GM23338 (cell line): ENCODE measurements around the gene RNF217.
A peak's percentile ranks its signal among the peaks of the same experiment; 100 is the strongest.

Experiments used
- CREB1 ChIP-seq: fragments of 250-450 bp; sonication (Bioruptor Pico); IDR thresholded peaks from 2 replicates; pipeline ENCODE4 v1.5.0; 2020; ENCODE audit warnings: low read depth, mild to moderate bottlenecking, moderate library complexity
- EZH2 ChIP-seq: fragments of 200-600 bp; sonication (generic); IDR thresholded peaks from one replicate; pipeline ENCODE4 v1.8.0; 2017; ENCODE audit warnings: antibody characterized with exemption, mild to moderate bottlenecking, low read depth; ENCODE audit not compliant: unreplicated experiment
- EZH2phosphoT487 ChIP-seq: fragments of 200-600 bp; sonication (generic); IDR thresholded peaks from one replicate; pipeline ENCODE4 v1.8.1; 2018; ENCODE audit warnings: antibody characterized with exemption; ENCODE audit not compliant: unreplicated experiment
- JUNB ChIP-seq: IDR thresholded peaks from one replicate; pipeline ENCODE4 v1.6.1; 2016; ENCODE audit warnings: antibody characterized with exemption; ENCODE audit not compliant: unreplicated experiment
- NANOG ChIP-seq: IDR thresholded peaks from 2 replicates; pipeline ENCODE4 v1.6.1; 2016; ENCODE audit warnings: antibody characterized with exemption, borderline replicate concordance
- POLR2AphosphoS5 ChIP-seq: IDR thresholded peaks from 2 replicates; pipeline ENCODE4 v1.6.1; 2016; ENCODE audit warnings: antibody characterized with exemption, low read depth
- STAT1 ChIP-seq: IDR thresholded peaks from one replicate; pipeline ENCODE4 v1.6.1; 2016; ENCODE audit warnings: antibody characterized with exemption; ENCODE audit not compliant: unreplicated experiment
- ZNF114 ChIP-seq: fragments of 250-450 bp; sonication (Bioruptor Pico); IDR thresholded peaks from 2 replicates; pipeline ENCODE4 v1.5.0; 2020; ENCODE audit warnings: mild to moderate bottlenecking, moderate library complexity
- ZNF331 ChIP-seq: fragments of 250-450 bp; sonication (Bioruptor Pico); IDR thresholded peaks from 2 replicates; pipeline ENCODE4 v1.5.0; 2020; ENCODE audit warnings: low read depth, mild to moderate bottlenecking, moderate library complexity
- TF ChIP-seq, protein P1 (sequence below), 2 experiments: fragments of 200-600 bp in 1 of 2; sonication (generic) in 1 of 2; conservative IDR thresholded peaks; 2 replicates each; pipeline versions ENCODE4 v1.5.1 to v1.6.1; 2016 to 2017; ENCODE audit warnings: antibody characterized with exemption in 2 of 2, low read depth in 2 of 2, mild to moderate bottlenecking in 2 of 2, moderate library complexity in 1 of 2
- TF ChIP-seq, protein P2 (sequence below): IDR thresholded peaks from one replicate; pipeline ENCODE4 v1.6.1; 2018; ENCODE audit warnings: antibody characterized with exemption; ENCODE audit not compliant: unreplicated experiment
- TF ChIP-seq, protein P3 (sequence below): IDR thresholded peaks from 2 replicates; pipeline ENCODE4 v1.6.1; 2016; ENCODE audit warnings: antibody characterized with exemption

DNA sequence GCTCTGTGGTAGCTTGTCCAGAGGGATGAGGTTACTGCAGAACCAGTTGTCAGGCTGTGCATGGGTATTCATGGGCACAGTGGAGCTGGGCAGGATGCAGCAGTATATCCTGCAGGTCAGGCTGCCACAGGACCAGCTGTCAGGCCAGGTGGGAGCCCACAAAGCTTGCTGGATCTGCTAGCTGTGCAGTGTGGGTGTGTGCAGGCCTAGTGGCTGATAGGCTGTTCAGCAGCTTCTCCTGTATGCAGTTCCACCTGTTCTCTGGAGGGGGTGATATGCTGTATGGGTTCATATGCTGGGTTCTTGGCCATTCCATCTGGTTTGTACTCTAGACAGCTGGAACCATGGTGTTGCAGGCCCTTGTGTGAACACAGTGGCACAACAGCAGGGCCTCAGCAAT is 150.7 kb downstream of the RNF217 start:
- TF ChIP-seq, protein P1, sequence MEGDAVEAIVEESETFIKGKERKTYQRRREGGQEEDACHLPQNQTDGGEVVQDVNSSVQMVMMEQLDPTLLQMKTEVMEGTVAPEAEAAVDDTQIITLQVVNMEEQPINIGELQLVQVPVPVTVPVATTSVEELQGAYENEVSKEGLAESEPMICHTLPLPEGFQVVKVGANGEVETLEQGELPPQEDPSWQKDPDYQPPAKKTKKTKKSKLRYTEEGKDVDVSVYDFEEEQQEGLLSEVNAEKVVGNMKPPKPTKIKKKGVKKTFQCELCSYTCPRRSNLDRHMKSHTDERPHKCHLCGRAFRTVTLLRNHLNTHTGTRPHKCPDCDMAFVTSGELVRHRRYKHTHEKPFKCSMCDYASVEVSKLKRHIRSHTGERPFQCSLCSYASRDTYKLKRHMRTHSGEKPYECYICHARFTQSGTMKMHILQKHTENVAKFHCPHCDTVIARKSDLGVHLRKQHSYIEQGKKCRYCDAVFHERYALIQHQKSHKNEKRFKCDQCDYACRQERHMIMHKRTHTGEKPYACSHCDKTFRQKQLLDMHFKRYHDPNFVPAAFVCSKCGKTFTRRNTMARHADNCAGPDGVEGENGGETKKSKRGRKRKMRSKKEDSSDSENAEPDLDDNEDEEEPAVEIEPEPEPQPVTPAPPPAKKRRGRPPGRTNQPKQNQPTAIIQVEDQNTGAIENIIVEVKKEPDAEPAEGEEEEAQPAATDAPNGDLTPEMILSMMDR (conservative IDR thresholded peaks at IDR 0.05; ENCODE audit: low read depth in 2 of 2): 0 out of 4 replicates have a peak, but pooled peaks have one; percentile 9 to 22
- TF ChIP-seq CREB1 (CRISPR knock-in tag): no peak
- TF ChIP-seq EZH2phosphoT487: no peak
- no peak for TF ChIP-seq EZH2
- TF ChIP-seq, protein P2, sequence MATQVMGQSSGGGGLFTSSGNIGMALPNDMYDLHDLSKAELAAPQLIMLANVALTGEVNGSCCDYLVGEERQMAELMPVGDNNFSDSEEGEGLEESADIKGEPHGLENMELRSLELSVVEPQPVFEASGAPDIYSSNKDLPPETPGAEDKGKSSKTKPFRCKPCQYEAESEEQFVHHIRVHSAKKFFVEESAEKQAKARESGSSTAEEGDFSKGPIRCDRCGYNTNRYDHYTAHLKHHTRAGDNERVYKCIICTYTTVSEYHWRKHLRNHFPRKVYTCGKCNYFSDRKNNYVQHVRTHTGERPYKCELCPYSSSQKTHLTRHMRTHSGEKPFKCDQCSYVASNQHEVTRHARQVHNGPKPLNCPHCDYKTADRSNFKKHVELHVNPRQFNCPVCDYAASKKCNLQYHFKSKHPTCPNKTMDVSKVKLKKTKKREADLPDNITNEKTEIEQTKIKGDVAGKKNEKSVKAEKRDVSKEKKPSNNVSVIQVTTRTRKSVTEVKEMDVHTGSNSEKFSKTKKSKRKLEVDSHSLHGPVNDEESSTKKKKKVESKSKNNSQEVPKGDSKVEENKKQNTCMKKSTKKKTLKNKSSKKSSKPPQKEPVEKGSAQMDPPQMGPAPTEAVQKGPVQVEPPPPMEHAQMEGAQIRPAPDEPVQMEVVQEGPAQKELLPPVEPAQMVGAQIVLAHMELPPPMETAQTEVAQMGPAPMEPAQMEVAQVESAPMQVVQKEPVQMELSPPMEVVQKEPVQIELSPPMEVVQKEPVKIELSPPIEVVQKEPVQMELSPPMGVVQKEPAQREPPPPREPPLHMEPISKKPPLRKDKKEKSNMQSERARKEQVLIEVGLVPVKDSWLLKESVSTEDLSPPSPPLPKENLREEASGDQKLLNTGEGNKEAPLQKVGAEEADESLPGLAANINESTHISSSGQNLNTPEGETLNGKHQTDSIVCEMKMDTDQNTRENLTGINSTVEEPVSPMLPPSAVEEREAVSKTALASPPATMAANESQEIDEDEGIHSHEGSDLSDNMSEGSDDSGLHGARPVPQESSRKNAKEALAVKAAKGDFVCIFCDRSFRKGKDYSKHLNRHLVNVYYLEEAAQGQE: no peak
- no peak for TF ChIP-seq ZNF114 (CRISPR knock-in tag)
- no peak for TF ChIP-seq STAT1
- TF ChIP-seq JUNB: no peak
- TF ChIP-seq POLR2AphosphoS5: no peak
- no peak for TF ChIP-seq ZNF331 (CRISPR knock-in tag)
- no peak for TF ChIP-seq NANOG
- TF ChIP-seq, protein P3, sequence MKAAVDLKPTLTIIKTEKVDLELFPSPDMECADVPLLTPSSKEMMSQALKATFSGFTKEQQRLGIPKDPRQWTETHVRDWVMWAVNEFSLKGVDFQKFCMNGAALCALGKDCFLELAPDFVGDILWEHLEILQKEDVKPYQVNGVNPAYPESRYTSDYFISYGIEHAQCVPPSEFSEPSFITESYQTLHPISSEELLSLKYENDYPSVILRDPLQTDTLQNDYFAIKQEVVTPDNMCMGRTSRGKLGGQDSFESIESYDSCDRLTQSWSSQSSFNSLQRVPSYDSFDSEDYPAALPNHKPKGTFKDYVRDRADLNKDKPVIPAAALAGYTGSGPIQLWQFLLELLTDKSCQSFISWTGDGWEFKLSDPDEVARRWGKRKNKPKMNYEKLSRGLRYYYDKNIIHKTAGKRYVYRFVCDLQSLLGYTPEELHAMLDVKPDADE: no peak
